NCI-H2196 treated with DMSO at 0.1 percent for 48 hours (cell line): ENCODE data around the gene RCSD1.
"Not testable (repeated sequence)": the region's sequence is repeated elsewhere in the genome, so short reads cannot be mapped to it uniquely, and the experiment has no call there.

Experiments used
- DNase-seq: peaks from one replicate; lab custom pipeline; 2025; ENCODE audit not compliant: unreplicated experiment; lab: John Stamatoyannopoulos, UW

RCSD1 gene, protein sequence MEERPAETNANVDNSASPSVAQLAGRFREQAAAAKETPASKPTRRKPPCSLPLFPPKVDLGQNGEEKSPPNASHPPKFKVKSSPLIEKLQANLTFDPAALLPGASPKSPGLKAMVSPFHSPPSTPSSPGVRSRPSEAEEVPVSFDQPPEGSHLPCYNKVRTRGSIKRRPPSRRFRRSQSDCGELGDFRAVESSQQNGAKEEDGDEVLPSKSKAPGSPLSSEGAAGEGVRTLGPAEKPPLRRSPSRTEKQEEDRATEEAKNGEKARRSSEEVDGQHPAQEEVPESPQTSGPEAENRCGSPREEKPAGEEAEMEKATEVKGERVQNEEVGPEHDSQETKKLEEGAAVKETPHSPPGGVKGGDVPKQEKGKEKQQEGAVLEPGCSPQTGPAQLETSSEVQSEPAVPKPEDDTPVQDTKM

DNA sequence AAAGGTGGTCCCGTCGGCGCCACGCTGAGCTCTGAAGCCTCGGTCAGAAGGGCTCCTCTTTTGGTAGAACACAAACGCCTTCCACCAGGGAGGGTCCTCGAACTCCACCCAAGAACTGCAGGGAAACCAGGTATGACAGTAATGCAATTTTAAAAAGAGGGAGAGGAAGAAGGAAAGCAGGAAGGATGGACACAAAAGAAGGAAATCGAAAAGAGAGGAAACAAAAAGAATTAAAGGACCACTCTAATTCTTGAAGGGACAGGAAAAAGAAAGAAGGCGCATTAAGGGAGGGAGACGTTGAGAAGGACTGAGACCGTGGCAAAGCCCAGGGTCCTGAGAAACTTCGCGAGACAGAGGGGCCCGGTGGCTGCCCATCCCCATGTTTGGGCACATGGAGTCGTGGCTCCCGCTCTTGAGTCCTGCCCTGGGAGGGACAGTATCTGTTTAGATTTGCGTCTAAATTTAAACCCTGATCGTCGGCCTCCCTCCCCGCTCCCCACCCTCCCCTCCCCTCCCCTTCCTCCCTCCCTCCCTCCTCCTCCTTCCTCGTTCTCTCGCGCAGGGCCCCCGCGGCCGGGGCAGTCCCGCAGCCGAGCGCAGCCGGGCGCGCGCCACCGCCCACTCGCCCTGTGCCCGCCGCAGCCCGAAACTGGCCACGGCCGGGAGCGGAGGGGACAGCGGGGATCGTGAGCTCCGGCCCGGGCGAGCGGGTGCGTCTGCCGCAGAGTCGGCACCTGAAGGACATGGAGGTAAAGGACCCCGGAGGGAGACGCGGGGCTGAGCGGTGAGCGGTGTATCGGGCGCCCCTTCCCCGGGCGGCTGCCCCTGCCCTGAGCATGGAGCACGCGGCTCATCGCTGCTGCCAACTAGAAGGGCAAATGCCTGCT is at the start of gene RCSD1:
TSS of gene RCSD1 (plus strand) at position 552 of the 887 bp plus-strand sequence. CDS start at position 744, 192 bp downstream.
- no peak for DNase-seq

DNA sequence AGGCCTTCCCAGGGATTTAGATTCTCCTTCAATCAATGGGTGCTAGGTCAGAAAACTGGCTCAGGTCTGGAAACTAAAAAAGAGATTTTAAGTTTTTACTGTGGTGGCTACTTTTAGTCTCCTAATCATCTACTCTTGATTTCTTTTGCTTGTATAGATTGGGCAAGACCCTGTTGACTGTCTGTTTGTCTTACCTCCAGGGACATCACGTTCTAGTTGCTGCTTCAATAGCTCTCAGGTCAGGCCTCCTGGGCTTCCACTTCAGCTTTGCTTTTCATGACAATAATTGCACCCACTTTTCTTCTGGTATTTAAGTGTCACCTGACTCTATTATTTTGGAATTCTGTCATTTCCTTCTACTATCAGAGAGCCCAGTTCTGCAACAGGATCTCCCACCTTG is 48.0 kb upstream of the RCSD1 start:
- DNase-seq, result no peak

DNA sequence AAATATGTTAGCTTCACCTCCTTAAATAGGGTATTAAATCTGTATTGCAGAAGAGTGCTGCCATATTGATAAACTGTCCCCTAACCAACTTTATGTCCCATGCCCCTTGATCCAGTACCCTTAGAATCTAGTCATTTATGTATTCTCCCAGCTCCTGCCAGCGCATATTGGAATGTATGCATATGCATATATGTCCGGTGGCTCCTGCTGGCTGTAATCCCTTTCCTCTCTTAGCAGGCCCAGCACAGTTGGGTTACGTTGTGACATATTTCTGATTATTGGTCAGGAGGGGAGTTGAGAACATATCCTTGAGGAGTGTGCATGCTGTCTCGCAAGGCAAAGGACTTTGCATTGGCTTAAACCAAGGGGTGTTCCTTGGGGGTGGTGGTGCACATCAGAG is 47.3 kb upstream of the RCSD1 start:
- no peak for DNase-seq

DNA sequence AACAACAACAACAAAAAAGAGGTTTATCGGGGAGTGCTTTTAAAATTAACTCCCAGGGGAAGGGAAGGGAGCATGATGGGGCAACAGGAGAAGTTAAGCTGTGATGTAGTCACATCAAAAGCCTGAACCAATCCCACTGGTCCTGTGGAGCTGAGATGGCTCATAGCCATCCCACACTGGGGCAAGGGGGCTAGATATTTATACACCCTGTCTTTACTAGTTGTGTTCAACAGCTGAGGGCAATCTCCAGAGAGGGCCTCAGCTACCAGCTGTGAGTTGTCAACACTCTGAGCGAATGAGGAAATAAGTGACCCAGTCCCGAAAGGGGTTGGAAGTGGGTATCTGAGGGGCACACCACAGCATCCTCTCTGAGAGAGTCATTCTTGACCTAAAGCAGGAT is 45.5 kb upstream of the RCSD1 start:
- no peak for DNase-seq

DNA sequence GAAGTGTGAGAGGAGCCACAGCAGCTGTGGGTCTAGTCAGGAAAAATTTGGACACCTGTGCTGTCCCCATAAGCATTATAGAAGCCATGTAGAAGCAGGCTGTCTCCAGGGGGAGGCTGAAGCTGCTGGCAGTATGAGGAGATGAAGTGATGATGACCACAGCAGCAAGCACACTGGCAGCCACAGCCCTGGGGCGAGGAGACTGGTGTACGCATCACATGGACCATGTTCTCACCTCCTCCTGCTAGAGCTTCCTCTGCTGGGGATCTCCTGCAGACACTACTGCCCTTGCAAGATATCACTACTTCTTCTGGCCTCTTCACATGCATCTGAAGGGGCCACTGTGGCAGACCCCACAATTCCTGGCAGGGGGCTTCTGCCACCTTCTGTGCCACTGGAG is 42.7 kb upstream of the RCSD1 start:
- DNase-seq, result no peak

DNA sequence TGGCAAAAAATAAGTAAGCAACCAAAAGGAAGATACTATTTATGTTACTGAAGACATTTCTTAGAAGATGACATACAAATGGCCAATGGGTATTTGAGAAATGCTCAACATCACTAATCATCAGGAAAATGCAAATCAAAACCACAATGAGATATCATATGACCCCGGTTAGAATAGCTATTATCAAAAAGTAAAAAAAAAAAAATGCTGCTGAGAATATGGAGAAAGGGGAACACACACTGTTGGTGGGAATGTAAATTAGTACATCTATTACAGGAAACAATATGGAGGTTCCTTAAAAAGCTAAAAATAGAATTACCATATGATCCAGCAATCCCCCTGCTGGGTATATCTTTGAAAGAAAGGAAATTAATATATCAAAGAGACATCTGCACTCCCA is 42.2 kb upstream of the RCSD1 start:
- no peak for DNase-seq

DNA sequence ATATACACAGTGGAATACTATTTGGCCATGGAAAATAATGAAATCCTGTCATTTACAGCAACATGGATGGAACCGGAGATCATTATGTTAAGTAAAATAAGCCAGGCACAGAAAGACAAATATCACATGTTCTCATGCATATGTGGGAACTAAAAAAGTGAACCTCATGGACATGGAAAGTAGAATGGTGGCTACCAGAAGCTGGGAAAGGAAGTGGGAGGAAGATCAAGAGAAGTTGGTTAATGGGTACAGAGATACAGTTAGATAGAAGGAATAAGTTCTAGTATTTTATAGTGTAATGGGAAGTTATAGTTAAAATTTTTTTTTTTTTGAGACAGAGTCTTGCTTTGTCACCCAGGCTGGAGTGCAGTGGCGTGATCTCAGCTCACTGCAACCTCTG is 41.7 kb upstream of the RCSD1 start:
- no peak for DNase-seq

DNA sequence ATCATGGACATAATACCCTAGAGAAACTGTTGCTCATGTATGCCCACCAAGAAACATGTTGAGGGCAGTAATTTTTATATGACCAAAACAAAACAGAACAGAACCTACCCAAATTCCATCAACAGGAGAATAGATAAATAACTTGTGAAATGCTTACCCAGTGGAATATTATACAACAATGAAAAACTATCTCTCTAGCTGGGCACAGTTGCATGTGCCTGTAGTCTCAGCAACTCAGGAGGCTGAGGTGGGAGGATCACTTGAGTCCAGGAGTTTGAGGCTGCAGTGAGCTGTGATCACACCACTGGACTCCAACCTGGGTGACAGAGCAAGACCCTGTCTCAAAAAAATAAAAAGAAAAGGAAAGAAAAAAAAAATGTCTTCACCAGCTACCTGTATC is 37.6 kb upstream of the RCSD1 start:
- no peak for DNase-seq

DNA sequence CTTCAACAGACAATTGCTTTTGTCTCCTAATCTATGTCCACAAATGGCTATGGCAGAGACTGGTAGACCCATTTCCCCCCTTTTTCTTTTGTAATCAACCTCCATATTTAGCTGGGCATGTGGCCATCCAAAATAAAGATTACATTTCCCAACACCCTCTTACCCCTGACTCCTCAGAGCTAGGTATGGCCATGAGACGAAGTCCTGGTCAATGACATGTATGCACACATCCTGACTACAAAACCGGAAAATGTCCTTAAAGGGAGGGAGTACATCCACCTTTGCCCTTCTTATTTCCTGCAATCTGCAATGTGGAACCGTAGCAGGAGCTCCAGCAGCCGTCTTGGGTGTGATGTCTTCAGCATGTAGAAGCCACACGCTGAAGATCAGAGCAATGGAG is 36.2 kb upstream of the RCSD1 start:
- DNase-seq, result no peak

DNA sequence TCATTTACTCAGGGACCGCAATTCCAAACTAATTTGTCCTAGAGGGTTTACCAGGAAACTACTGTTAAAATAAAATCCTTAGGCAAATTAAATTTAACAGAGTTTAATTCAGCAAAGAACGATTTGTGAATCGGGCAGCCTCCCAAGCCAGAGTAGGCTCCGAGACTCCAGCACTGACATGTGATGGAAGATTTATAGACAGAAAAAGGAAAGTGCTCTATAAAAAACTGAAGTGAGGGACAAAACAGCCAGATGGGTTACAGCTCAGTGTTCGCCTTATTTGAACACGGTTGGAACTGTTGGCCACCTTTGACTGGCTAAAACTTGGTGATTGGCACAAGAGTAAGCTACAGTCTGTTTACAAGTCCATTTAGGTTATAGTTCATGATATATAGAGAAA is 35.2 kb upstream of the RCSD1 start:
- DNase-seq, result no peak

DNA sequence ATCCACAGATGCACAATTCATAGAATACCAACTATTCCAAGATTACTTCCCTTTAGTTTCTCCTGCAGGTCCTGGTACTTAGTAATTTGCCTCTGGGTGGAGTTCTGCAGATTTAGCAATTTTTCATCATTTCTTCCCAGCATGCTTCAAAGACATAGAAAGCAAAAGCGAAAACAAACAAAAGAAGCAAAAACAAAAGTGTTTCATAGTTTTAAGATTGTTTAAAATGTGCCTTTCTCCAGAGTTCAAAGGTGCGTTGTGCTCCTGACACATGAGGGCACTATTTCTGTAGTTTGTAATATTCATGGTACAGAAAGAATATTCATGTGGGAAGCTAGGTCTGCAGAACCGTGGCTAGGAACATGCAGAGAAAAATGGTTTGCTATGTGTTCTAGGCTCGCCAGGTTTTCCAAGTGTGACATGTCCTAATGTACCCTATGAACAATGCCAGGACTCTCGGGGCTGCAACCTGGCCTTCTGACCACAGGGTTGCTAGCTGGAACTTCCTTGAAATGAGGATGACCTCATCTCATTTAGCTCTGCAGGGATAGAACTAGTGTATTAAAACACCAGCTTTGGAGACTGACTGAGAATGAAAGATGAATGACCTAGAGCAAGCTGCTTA is 30.0 kb upstream of the RCSD1 start:
- DNase-seq, result no peak

DNA sequence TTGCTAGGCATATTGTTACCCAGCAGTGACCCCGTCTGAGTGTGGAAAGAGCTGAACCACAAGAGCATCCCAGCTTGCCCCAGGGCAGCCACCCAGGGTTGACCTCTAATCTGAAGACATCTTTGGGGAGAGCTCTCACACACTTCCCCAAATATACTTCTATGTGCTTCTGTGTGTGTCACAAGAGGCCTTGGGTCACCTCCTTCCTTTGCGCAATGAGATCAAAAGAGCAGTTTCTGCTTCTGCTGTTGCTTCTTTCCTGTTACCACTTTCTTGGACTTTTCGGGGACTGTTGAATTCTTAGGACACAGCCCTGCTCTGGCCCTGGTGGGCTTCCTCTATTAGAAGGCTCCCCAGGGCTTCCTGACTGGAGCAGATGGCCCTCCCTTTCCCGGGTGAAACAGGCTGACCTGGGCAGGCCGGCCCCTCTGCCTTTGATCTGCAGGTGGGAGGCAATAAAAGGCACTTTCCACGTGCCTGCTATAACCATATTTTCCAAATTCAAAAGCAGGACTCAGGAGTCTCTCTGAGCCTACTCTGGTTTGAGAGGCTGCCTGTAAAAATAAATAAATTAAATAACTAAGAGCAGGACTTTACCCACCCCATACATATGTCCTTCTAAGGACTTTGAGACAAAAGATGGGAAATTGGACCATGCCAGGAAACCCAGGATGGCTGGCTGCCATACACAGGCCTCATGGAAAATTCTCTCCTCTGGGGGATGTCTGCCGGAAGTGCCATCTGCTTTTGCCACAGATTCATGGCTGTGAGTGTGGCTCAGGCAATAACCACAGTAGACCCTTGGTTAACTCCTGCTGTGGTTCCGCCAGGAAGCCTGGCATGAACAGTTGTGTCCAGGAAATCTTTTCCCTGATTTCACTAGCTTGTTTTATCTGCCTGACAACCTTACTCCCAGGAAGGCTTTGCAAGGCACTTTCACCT is 28.3 kb upstream of the RCSD1 start:
- no peak for DNase-seq

DNA sequence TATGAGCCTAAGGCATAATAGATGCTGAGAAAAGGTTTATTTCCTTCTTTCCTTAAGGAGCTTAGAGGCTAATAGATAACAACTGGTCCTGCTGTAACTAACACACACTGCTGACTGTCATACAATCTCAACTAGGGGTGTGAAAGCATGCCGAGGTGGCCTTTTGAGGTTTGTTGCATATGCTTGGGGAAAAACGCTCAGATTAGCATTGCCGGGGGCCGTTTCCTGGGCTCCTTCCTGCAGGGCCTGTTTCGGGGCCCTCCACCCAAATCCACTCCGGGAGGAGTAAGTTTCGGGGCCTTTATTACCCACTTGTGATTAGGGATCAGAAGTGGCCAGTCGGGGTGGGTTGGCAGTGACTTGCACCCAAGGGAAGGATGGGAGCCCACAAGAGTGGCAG is 27.2 kb upstream of the RCSD1 start:
- DNase-seq, result no peak

DNA sequence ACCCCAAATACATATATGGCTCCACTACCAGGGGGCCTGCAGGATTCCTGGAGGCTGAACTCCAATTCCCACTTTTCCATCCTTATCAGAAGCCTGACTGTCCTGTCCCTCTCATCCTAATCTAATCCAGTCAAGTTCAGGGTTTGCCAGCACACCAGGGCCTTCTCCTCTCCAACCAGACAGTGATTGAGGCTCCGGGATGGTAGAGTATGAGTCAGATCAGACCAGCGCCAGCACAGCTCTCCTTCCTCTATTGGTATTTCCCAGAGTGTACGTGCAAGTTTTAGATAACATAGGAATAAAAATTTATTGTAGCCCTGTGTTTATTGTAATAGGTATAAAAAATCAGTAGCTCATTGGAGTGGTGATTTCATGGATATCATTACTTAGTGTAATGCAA is 24.5 kb upstream of the RCSD1 start:
- DNase-seq, result no peak

DNA sequence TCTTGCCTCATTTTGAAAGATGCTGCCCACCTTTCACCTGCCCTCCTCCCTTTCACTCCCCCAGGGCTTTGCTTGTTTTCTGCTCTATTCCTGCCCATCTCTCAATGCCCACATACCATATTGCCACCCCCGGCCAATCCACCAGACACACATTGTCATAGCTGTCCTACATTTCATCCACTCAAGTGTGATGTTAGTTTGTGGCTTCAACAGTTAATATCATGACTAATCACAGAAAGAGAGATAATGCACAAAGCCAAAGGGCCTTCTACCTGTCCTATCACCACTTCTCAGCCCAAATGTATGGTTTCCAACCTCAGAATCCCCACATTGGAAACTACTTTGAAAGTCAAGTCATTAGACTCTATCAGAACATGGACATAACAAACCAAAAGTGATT is 18.0 kb upstream of the RCSD1 start:
- no peak for DNase-seq

DNA sequence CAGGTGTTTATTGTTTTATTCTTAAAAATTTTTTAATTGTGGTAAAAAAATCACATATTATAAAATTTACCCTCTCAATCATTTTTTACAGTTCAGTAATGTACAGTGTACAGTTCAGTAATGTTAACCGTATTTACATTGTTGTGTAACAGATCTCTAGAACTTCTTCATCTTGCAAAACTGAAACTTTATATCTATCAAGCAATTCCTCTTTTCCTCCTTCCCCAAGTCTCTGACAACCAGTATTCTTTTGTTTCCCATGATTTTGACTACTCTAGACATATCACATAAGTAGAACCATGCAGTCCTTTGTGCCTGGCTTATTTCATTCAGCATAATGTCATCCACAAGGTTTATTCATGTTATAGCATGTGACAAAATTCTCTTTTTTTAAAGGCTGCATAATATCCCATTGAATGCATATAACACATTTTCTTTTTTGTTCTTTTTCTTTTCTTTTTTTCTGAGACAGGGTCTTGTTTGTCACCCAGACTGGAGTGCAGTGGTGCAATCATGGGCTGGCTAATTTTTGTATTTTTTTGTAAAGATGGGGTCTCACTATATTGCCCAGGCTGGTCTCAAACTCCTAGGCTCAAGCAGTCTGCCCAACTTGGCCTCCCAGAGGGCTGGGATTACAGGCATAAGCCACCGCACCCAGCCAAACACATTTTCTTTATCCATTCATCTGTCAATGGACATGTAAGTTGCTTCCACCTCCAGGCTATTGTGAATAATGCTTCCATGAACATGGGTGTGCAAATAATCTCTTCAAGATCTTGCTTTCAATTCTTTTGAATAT is 17.2 kb upstream of the RCSD1 start:
- no peak for DNase-seq

DNA sequence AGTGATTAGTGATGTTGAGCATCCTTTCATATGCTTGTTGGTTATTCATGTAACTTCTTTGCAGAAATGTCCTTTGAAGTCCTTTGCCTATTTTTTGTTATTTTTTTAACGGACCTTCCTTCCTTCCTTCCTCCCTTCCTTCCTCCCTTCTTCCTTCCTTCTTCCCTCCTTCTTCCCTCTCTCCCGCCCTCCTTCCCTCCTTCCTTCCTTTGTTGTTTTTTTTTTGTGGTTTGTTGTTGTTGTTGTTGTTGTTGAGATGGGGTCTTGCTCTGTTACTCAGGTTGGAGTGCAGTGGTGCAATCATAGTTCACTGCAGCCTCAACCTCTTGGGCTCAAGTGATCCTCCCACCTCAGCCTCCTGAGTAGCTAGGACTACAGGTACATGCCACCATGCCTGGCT is 16.0 kb upstream of the RCSD1 start:
- DNase-seq, result not testable (repeated sequence)

DNA sequence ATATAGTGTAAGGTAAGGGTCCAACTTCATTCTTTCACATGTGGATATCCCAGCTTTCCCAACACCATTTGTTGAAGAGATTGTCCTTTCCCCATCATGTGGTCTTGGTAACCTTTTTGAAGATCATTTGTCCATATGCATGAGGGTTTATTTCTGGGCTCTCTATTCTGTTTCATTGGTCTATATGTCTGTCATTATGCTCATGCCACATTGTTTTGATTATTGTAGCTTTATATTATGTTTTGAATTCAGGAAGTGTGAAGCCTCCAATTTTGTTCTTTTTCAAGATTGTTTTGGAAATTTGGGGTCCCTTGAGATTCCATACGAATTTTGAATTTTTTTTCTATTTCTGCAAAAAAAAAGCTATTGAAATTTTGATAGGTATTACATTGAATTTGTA is 15.2 kb upstream of the RCSD1 start:
- no peak for DNase-seq

DNA sequence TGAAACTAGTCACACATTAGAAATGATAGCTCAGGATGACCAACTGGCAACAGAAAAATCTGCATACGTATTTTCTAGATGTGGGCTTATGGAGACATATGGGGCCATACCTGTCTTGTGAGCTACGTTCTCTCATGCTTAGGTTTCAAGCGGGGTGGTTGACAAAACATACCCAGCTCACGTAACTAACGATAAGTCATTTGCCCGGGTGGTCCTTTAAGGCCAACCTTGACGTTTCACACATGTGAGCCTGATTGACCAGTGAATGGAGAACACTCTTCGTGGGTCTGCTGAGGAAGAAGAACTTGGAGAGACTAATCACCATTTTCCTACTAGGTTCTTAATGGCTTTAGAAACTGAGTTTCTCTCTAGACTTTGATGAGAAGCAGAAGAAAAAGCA is 13.5 kb upstream of the RCSD1 start:
- no peak for DNase-seq
